ENCODE results near the gene GATAD2B. TPM values are rescaled to one million over a fixed set of nuclear protein-coding genes. Genes with fewer than 3 reads are reported as not detected.

GATAD2B gene
- total RNA-seq: 4.0 and 6.2 TPM in 2 replicates

- DNase-seq (ENCODE audit: low read depth in 2 of 2): peak; percentile 100
These were observed at the start of gene GATAD2B for GRCh38 chr1:153922972-153923925. TSS of gene GATAD2B (minus strand) at chr1:153922972. CDS start at chr1:153828347, 94,625 bp downstream.

DNA sequence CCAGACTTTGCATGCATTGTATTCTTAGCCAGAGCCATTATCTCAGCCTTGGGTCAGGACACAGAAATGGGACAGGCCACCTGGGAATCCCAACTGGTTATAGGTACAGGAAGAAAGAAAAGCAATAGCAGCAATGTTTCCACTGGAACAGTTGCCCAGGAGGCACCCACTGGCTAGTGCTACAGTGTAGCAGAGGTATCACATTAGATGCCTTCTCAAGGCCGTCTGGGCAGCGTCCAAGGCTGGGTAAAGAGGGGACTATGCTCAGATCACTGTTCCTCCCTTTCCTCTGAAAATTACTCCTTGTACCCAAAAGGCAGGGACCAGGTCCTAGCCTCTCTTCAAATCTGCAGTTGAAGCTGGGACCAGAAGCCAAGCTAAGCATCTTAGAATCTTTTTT, 47.6 kb upstream of the GATAD2B start:
- DNase-seq (ENCODE audit: low read depth in 2 of 2): no peak

DNA sequence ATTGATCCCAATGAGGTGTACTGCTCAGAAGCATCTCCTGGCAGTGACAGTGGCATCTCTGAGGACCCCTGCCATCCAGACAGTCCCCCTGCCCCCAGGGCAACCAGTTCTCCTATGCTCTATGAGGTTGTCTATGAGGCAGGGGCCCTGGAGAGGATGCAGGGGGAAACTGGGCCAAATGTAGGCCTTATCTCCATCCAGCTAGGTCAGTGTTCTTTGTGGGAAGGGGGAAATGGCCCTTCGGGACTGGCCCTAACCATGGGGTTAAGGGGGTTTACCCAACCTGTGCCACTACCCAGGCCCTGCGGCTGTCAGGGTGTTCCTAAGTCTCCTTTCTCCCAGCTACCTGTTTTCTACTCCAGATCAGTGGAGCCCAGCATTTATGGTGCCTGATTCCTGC, 46.2 kb upstream of the GATAD2B start:
- DNase-seq (ENCODE audit: low read depth in 2 of 2): no peak

GRCh38 chr1:153968408-153968807, 45.6 kb upstream of the GATAD2B start:
- DNase-seq (ENCODE audit: low read depth in 2 of 2): no peak

GRCh38 chr1:153968000-153968363, 45.2 kb upstream of the GATAD2B start:
- DNase-seq (ENCODE audit: low read depth in 2 of 2): no peak

DNA sequence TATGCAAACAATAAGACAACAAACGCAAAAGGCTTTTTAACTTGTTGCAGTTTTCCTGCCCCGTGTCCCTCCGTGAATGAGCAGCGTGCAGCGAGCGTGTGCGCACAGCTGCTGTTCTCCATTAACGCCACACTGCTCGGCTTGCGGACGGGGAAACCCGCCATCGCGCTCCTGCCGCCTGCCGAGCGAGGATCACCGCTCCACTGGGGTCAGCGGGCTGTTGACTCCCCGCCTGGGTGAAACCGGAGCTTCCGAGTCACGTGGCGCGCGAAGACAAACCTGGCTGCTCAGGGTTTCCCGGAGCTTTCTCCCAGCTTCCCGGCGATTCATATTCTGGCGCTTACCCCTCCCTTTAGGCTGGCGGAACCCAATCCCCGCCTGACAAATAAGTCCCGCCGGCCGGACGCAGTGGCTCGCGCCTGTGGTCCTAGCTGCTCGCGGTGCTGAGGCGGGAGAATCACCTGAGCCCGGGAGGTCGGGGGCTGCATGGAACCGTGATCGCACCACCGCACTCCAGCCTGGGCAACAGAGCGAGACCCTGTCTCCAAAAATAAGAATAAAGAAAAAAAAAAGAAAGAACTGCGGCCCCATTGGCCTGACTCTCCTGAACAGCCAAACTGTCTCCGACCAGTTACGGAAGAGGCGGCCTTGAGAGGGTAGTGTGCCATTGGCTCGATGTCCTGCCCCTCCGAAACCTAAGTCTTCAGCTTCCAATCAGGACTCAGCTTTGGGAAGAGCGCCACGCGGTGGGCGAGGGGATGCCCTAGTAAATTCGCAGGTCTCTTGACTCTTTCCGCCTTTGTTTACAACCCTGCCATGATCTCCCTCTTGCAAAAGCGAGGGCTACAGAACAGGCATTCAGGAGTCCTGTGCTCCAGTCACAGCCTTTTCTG, 44.6 kb upstream of the GATAD2B start, which contains the start of gene CREB3L4:
CREB3L4 (plus strand) TSS at position 796 of the 893 bp plus-strand sequence. CDS start 624 bp downstream, outside the sequence.
- peak; percentile 95 to 99 for DNase-seq (ENCODE audit: low read depth in 2 of 2)

GRCh38 chr1:153963850-153964331, 41.1 kb upstream of the GATAD2B start:
- peak in 1 of 2 donors; percentile 45 for DNase-seq (ENCODE audit: low read depth in 2 of 2)

DNA sequence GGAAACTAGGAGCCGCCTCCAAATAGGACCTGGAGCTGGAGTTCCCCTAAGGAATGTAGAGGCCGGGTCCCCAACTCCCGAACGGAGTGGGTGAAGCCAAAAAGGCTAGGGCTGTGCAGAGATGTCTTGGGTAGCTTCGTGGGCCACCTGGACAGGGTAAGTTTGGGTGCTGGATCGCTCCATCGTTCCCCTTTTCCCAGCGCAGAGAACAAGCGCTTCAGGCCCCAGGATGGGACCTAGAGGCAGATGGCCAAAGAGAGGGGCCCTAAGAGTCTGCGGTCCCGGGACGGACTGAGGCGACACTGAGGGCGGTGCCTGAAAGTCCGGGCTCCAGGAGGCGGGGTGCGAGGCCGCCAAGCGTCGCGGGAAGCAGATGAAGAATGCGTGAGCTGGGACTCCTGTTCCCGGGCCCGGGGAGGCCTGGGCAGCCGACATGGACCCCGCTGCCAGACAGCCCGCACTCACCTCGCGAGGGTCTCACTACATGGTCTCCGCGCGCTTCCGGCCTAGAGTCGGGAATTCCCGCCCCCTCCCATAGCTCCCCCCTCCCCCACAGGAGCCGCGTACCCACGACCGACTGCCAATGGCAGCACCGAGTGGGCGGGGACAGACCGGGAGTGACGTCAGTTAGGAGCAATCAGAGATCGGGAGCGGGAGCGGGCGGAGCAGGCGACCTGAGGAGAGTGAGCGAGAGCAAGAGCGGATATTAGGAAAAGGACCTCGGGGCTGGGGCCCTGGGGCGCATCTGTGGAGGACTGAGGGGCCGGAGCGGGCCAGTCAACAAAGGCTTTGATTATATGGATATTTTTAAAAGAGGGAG, 40.5 kb upstream of the GATAD2B start, which contains the start of gene SLC39A1:
SLC39A1 (minus strand) TSS at position 508 of the 820 bp plus-strand sequence. CDS start 822 bp downstream, outside the sequence.
- DNase-seq (ENCODE audit: low read depth in 2 of 2): peak; percentile 94 to 98

GRCh38 chr1:153962088-153963029, 39.6 kb upstream of the GATAD2B start:
- peak in 1 of 2 donors; percentile 58 for DNase-seq (ENCODE audit: low read depth in 2 of 2)

DNA sequence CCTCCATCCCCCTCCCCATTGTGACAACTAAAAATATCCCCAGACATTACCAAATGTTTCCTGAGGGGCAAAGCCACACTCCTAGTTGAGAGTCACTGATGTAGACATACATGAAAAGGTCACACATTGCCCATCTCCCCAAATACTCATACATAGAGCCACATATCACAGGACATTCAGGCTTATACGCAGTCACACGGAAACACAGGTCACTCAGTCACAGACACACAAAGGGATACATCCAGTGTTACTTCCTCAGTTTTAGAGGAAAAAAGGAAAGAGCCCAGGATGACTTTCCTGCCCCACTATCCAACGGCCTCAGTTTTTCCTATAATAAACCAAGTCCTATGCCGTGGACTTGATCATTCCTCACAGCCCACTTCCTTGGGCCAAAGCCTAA, 38.6 kb upstream of the GATAD2B start:
- DNase-seq (ENCODE audit: low read depth in 2 of 2): peak; percentile 19 to 55

DNA sequence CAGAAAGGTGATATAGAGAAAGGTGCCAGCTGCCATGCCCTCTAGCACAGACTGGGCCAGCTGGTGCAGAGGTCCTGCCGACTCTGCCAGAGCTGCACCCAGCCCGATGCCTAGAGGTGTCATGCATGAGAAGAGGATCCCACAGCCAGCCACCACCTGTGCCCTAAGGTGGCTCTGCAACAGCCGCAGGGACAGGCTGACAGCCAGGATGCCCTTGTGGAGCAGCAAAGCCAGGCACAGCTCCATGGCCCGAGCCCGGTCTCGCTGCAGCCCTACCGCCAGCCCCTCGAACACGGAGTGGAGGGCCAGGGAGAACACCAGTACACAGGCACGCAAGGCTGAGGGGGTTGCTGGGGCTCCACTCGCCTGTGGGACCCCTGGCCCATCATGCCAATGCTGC, 37.4 kb upstream of the GATAD2B start:
- DNase-seq (ENCODE audit: low read depth in 2 of 2): no peak

GRCh38 chr1:153959454-153959853, 36.7 kb upstream of the GATAD2B start:
- no peak for DNase-seq (ENCODE audit: low read depth in 2 of 2)

DNA sequence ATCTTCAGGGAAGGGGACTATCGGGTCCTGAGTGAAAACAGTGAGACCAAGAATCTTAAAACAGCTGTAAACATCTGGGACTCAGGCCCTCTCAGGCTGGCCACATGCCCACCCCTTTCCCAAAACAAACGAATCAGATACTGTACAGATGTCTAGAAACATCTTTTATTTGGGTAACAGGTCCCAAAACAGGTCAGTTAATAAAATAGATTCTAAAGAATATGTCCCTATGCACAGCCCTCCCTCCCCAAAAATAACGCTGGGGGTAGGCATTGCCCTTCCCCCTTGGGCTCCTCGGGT, 36.1 kb upstream of the GATAD2B start:
- DNase-seq (ENCODE audit: low read depth in 2 of 2): no peak

GRCh38 chr1:153958111-153958960, 35.6 kb upstream of the GATAD2B start, which contains the start of gene CRTC2:
TSS of gene CRTC2 (minus strand) at chr1:153958612. CDS start at chr1:153958497, 115 bp downstream.
- peak; percentile 92 to 98 for DNase-seq (ENCODE audit: low read depth in 2 of 2)

GRCh38 chr1:153957744-153958110, 35.0 kb upstream of the GATAD2B start:
- DNase-seq (ENCODE audit: low read depth in 2 of 2): peak in 1 of 2 donors; percentile 14

DNA sequence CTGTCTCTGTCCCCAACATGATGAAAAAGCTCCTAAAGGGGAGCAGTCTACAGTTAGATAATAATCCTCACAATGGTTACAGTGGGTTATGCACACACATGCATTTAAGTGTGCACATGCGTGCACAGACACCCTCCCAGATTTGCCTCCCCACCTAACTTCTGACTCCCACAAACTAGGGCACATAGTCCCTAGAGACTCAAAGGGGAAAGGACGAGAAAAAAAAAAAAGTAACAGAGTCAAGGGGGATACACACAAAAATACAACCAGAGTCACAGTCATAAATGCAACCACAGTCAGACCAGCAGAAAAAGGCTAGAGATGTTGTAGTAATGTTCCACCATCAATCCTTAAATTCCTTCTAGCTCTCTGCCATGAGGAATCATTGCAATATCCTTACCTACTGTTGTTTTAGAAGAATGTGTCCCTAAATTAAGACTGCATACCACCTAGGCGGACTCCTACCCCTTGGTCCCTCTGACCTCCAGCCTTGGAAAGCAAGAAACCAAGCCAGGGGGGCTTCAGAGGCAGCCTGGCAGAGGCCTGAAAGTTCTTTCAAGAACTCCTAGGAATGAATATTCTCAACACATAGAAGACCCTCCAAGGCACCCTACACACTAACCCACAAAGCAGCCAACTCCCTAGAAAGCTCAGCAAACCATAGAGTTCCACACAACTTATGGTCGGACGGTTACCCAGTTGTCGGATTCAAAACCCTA, 34.4 kb upstream of the GATAD2B start:
- DNase-seq (ENCODE audit: low read depth in 2 of 2): no peak

GRCh38 chr1:153954826-153955225, 32.1 kb upstream of the GATAD2B start:
- no peak for DNase-seq (ENCODE audit: low read depth in 2 of 2)

- no peak for DNase-seq (ENCODE audit: low read depth in 2 of 2)
These were observed 31.1 kb upstream of the GATAD2B start for GRCh38 chr1:153953859-153954365.

Measured in dermis microvascular lymphatic vessel endothelial cell (primary cell).